ENCODE data around the gene PARD3.

DNA sequence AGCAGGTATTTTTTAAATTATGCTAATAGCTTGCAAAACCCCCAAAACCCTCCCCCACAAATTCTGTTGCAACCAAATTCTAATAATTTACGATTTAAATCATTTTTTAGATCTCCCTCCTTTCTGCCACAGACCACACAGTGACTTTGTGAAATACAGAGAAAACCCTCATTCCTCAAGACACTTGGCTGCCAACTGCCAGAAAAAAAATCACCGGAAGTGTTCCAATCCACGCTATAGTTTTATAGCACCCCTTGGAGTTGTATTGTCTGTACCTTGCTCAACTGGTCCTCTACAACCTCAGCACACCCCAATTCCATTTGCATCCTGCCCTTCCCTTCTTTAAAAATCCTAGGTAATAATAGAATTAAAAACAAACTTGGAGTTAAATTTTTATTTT lies 560.1 kb downstream of the PARD3 start:
- TF ChIP-seq, protein P1, sequence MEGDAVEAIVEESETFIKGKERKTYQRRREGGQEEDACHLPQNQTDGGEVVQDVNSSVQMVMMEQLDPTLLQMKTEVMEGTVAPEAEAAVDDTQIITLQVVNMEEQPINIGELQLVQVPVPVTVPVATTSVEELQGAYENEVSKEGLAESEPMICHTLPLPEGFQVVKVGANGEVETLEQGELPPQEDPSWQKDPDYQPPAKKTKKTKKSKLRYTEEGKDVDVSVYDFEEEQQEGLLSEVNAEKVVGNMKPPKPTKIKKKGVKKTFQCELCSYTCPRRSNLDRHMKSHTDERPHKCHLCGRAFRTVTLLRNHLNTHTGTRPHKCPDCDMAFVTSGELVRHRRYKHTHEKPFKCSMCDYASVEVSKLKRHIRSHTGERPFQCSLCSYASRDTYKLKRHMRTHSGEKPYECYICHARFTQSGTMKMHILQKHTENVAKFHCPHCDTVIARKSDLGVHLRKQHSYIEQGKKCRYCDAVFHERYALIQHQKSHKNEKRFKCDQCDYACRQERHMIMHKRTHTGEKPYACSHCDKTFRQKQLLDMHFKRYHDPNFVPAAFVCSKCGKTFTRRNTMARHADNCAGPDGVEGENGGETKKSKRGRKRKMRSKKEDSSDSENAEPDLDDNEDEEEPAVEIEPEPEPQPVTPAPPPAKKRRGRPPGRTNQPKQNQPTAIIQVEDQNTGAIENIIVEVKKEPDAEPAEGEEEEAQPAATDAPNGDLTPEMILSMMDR (IDR thresholded peaks at IDR 0.05), result no peak
- TF ChIP-seq POLR2A (IDR thresholded peaks at IDR 0.05), result no peak
